Measurements from ENCODE around the gene NFIC.
"Not testable (repeated sequence)": the region's sequence is repeated elsewhere in the genome, so short reads cannot be mapped to it uniquely, and the experiment has no call there.

Gene NFIC

DNA sequence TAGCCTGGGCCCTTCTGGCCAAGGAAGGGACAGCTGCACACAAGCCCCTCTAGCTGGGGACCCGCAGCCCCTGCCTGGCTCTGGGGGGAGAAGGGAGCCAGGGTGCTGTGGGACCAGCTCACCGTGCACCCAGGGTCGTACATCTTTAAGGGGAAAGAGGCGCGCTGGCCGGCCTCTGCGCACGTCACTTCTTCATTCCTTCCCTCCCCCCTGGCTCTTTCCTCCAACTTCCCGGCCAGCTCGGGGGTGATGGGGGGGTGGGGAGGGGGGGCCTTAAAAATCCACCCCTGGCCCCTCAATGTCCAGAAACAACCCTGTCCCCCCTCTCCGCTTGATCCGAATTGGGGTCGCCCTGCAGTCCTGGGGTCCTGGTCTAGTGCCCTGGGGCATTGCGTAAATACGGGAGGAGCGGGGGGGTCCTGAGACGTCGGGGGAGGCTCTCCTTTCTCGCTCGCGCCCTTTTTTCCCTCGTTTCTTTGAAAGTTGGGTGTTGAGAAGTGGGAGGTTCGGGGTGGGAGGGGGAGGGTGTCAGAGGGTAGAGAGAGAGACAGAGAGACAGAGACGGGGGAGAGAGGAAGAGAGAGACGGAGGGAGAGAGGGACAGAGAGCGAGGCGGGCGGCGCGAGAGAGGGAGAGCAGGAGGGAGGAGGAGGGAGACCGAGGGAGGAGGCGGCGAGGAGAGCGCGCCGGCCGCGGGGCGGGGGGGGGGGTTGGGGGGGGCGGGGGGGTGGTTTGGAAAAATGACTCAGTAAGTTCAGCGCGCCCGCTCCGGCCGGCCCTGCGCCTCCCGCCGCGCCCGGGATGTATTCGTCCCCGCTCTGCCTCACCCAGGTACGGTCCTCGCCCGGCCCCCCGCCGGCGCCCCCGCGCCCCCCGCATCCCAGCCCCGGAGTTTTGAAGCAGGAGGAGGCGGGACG, at the start of gene NFIC:
TSS of gene NFIC (plus strand) at position 748 of the 917 bp plus-strand sequence. CDS start at position 802, 54 bp downstream.
- peak; percentile 29 for DNase-seq (ENCODE audit: low read depth)

DNA sequence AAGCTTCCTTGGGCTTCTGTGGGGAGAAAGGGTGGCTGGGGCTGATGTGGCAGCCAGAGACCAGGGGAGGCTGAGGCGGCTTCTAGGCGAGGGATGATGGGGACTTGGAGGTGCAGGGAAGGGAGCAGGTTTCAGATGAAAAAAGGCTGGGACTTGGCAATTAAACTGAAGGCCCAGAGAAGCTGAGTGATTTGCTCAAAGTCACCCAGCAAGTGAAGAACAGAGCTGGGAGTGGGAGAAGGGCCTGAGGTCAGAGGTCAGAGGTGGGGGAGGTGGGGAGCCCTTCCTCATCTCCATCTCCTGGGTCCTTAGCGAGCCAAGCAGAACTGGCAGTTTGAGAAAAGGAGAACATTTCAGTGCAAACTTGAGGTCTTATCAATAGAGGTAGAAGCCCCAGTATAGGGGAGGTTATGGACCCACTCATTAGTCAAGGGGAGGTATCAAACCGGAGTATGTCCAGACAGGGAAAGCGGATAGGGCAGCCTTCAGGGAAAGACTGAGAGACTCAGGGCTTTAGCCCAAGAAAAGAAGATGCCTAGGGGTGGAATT, 49.6 kb upstream of the NFIC start:
- no peak for DNase-seq (ENCODE audit: low read depth)

DNA sequence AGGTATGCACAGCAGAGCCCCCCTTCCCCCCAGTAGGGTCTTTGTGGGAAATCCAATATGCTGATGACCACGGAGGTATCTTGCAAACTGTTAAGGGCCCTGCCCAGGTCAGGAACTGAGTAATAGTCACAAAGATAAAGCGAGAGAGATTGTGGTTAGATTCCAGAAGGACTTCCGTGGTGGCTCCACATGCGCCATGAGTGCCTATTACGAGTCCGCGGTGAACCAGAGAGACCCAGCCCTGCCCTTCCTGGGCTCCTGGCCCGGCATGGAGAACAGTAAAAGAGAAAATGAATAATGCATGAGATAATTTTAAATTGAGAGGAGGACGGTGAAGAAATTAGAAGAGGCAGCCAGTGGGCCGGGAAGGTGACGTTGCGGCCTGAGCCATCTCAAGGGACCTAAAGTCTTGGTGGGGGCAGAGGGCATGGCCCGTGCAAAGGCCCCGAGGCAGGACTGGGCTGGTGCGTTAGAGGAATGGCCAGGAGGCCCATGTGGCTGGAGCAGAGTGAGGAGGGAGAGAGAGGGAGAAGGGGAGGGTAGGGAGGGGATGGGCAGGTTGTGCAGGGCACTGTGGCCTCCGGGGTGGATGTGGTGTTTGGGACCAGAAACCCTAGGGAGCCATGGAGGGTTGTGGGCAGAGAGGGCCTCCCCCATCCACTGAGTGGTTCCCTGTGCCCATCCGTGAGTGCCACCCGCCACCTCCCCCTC, 46.6 kb upstream of the NFIC start:
- DNase-seq (ENCODE audit: low read depth), result no peak

DNA sequence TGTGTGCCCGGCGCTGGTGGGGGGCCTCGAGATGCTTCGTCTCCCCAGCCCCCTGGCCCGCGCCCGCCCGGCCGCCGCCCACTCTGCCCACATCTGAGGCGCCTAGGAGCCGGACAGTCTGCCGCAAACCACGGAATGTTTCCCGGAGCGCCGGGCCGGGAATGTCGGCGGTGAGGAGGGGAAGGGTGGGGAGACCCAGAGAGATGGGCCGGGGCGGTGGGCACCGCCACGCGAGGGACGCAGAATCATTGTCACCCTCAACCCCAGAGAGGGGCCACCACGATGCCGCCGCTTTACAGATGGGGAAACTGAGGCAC, 46.1 kb upstream of the NFIC start:
- no peak for DNase-seq (ENCODE audit: low read depth)

DNA sequence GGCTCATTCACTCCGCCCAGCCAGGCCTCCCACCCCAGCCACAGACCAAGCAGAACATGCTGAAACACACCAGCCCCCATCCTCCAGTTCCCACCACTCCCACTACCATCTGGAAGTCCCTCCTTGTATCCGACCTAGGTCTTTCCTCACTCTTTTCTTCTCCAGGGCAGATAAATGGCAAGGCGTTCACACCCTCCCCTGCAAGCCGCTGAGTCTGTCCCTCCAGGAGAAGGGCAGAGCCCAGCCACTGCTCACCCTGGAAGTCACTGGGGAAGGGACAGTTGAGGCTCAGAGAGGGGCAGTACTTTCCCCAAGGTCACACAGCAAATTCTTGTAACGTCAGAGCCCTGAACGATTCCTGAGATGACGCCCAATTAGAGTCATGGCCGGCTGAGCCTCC, 45.5 kb upstream of the NFIC start:
- DNase-seq (ENCODE audit: low read depth), result no peak

DNA sequence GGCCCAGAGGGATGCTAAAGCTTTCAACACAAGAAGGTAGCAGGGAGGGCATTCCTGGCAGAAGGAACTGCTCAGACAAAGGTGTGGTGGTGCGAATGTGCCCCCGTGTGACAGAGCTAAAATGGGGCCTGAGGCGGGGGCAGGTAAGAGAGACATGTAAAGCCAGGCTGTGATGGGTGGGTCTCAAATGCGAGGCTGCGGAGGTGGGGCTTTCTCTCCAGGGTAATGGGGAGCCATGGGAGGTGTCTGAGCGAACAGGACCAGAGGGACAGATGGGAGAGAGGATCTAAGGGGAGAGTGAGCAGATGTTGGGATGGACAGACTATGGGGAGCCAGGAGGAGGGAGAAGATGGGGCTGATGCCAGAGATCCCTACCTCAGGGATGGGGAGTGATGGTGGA, 44.7 kb upstream of the NFIC start:
- DNase-seq (ENCODE audit: low read depth), result no peak

DNA sequence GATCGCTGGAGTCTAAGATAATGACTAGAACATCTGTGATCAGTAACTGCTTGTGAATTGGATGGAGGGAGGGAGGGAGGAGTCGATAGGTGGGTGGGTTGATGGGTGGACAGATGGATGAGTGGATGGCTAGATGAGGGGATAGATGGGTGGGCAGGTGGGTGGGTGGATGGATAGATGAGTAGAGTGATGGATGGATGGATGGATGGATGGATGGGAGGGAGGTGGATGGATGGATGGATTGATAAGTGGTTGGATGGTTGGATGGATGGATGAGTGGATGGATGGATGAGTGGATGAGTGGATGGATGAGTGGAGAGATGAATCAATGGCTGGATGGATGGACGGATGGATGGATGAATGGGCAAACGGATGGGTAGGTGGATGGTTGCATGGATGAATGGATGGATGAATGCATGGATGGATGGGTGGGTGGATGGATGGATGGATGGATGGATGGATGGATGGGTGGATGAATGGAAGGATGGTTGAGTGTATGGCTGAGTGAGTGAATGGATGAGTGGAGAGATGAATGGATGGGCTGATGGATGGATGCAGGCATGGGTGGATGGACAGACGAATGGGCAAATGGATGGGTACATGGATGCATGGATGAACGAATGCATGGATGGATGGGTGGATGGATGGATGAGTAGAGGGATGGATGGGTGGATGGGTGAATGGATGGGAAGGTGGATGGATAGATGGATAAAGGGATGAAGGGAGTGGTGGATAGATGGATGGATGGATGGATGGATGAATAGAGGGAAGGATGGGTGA, 44.0 kb upstream of the NFIC start:
- DNase-seq (ENCODE audit: low read depth), result no peak

DNA sequence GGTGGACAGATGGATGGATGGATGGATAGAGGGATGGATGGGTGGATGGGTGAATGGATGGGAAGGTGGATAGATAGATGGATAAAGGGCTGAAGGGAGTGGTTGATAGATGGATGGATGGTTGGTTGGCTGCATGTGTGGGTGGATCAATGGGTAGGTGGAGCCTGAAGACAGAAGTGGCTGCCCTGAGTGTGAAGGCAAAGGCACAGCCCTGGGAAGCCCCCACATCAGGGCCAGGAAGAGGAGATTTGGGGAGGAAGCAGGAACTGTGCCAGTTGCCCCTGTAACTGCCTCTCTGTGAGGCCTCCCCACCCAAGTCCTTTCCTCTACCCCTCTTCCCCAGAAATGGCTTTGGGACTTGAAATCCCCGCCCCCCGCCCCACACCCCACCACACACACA, 43.4 kb upstream of the NFIC start:
- DNase-seq (ENCODE audit: low read depth), result no peak

DNA sequence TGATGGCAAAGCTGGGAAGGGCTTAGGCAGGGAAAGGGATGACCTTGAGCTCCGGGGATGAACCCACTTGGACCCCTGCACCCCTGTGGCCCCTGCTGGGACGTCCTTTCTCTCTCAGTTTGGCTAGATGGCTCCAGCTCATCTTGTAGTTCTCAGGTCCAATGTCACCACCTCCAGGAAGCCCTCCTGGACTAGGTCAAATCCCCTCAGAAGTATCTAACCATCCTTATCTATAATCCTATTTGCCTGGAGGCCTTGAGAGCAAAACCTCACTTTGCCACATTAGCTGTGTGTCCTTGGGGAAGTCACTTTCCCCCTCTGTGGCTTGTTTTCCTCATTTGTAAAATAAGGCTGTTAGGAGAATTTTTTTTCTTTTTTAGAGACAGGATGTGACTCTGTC, 42.7 kb upstream of the NFIC start:
- DNase-seq (ENCODE audit: low read depth), result no peak

DNA sequence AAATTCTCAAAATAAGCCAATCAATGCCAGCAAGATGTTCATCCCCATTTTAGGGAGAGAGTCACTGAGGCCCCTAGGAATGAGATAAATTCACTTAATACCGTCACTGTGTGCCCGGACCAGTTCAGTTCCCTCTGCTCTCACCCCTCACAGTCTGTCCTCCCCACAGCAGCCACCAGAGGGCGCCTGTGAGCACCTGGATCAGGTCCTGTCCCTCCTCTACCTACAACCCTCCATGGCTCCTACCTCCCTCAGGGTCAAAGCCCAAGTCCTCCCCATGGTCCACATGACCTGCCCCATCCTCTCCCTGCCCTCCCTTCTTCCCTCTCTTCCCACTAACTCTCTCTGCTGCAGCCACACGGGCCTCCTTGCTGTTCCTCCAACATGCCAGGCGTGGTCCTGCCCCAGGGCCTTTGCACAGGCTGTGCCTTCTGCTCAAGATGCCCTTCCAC, 42.0 kb upstream of the NFIC start:
- peak; percentile 59 for DNase-seq (ENCODE audit: low read depth)

DNA sequence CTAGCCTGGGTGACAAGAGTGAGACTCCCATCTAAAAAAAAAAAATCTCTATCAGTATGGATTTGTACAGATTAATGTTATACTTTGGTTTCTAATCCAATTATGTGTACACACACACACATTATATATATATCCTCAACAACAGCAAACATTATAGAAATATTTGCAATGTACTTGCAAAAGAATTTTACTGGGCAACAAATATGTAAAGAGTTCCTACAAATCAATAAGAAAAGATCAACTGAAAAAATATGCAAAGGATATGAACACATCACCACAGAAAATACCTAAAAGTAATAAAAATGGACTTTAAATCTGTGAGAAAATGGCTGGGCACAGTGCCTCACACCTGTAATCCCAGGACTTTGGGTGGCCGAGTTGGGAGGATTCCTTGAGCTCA, 40.9 kb upstream of the NFIC start:
- DNase-seq (ENCODE audit: low read depth), result no peak

DNA sequence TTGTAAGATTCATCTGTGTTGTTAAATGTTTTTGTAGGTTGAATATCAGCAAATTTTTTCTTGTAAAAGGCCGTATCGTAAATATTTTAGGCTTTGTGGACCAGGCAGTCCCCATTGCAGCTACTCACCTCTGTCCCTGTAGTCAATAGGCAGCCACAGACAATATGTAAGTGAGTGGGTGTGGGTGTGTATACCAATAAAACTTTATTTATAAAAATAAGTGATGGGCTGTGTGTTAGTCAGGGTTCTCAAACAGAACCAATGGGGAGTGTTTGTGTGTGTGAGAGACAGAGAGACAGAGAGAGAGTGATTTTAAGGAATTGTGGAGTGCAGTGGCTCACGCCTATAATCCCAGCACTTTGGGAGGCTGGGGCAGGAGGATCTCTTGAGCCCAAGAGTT, 37.6 kb upstream of the NFIC start:
- no peak for DNase-seq (ENCODE audit: low read depth)

DNA sequence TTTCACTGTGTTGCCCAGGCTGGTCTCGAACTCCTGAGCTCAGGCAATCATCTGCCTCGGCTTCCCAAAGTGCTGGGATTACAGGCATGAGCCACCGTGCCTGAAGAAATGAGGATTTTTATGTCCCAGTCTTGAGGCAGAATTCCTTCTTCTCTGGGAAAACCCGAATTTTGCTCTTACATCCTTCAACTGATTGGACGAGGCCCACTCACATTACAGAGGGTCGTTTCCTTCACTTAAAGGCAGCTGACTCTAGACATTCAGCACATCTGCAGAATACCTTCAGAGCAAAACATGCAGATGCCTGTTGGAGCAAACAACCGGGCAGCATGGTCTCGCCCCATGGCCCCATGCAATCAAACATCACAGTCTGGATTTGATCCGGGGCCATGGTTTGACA, 36.3 kb upstream of the NFIC start:
- DNase-seq (ENCODE audit: low read depth), result no peak

DNA sequence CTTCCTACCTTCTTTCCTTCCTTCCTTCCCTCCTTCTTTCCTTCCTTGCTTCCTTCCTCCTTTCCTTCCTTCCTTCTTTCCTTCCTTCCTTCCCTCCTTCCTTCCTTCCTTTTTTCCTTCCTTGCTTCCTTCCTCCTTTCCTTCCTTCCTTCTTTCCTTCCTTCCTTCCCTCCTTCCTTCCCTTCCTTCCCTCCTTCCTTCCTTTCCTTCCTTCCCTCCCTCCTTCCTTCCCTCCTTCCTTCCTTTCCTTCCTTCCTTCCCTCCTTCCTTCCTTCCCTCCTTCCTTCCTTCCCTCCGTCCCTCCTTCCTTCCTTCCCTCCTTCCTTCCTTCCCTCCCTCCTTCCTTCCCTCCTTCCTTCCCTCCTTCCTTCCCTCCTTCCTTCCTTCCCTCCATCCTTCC, 34.2 kb upstream of the NFIC start:
- not testable (repeated sequence) for DNase-seq (ENCODE audit: low read depth)

DNA sequence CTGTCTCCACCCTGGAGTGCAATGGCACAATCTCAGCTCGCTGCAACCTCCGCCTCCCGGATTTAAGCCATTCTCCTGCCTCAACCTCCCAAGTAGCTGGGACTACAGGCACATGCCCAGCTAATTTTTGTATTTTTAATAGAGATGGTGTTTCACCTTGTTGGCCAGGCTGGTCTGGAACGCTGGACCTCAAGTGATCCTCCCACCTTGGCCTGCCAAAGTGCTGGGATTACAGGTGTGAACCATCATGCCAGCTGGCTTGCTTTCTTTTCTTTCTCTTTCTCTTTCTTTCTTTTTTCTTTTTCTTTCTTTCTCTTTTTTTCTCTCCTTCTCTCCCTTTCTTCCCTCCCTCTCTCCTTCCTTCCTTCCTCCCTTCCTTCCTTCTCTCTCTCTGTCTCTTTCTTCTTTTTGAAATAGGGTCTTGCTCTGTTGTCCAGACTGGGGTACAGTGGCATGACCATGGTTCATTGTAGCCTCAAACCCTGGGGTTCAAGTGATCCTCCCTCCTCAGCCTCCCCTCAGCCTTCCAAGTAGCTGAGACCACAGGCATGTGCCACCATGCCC, 33.3 kb upstream of the NFIC start:
- DNase-seq (ENCODE audit: low read depth), result no peak

DNA sequence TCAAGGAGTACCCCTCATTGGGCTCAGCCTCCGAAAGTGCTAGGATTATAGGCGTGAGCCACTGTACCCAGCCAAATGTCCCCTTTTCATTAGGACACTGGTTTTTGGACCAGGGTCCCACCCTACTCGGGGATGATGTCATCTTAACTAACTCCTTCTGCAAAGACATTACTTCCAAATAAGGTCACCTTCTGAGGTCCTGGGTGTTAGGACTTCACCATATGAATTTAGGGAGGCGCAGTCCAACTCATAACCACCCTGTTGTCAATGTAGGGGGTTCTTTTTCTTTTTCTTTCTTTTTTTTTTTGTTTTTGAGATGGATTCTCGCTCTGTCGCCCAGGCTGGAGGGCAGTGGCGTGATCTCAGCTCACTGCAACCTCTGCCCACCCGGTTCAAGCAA, 32.7 kb upstream of the NFIC start:
- DNase-seq (ENCODE audit: low read depth), result no peak

DNA sequence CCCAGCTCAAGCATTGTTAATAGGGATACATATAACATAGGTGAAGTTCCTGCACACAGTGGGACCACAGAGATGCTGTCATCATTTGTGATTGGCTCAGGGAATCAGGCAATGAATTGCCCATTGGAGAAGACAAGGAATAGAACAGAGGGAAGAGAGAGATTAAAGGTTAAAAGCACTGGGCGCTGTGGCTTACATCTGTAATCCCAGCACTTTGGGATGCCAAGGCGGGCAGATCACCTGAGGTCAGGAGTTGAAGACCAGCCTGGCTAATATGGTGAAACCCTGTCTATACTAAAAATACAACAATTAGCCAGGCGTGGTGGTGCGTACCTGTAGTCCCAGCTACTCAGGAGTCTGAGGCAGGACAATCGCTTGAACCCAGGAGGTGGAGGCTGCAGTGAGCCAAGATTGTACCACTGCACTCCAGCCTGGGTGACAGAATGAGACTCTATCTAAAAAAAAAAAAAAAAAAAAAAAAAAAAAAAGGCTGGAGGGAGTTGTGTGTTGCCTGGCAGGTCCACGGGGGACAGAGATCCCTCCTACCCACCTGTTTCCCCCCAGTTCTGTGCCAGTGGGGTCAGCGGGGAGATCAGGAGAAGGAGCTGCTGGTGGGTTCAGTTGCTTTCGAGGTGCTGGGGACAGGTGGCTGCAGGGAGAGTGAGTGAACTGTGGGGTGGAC, 31.5 kb upstream of the NFIC start:
- DNase-seq (ENCODE audit: low read depth), result not testable (repeated sequence)

DNA sequence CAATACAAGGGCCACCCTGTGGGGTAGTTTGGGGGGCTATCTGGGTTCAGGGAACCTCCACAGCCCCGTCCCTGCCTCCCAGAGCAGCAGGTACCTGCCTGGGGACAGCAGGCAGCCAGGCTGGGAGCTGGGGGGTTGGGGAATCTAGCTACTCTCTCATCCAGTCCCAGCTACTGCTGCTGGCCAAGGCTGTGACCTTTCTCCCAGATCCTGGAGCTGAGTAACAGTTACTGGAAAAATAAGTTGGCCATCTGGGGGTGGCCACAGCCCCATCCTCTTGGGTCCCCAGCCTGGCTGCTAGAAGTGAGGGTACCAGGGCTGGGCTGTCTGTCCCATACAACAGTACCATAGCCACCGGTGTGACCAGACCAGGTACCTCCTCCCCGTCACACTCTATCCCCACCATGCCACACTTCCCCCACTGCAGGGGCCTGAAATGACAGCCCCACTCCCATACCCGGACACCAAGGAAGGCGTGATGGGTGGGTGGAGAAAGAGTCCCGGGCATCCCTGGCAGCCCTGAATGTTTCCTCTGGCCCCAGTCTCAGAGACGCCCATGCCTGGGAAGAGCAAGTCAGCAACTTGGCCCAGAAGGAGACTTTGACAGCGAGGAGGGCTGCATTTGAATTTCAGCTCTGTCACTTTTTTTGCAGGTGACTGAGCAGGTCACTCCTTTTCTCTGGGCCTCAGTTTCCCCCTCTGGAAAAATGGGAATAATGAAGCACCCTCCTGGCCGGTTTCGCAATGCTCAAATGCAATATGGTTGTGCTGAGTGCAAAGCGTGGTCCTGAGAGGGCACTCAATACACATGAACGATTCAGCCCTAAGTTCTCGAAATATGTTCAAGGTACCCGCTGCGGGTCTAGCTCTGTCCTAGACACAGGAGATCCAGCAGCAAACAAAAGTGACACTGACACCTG, 30.7 kb upstream of the NFIC start:
- DNase-seq (ENCODE audit: low read depth), result no peak

DNA sequence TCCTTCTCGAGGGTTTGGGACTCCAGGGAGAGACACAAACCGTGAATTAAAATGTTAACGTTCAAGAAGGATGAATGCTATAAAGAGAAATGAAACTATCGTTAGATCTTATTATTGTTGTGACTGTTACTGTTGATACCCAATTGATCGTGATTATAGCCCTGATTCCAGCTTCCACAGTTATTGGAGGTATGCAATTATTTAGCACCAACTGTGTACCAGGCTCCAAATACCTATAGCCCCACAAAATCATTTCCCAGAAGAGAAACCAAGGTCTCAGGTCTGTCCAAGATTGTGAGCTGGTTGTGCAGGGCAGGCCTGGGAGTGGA, 30.1 kb upstream of the NFIC start:
- DNase-seq (ENCODE audit: low read depth), result no peak

DNA sequence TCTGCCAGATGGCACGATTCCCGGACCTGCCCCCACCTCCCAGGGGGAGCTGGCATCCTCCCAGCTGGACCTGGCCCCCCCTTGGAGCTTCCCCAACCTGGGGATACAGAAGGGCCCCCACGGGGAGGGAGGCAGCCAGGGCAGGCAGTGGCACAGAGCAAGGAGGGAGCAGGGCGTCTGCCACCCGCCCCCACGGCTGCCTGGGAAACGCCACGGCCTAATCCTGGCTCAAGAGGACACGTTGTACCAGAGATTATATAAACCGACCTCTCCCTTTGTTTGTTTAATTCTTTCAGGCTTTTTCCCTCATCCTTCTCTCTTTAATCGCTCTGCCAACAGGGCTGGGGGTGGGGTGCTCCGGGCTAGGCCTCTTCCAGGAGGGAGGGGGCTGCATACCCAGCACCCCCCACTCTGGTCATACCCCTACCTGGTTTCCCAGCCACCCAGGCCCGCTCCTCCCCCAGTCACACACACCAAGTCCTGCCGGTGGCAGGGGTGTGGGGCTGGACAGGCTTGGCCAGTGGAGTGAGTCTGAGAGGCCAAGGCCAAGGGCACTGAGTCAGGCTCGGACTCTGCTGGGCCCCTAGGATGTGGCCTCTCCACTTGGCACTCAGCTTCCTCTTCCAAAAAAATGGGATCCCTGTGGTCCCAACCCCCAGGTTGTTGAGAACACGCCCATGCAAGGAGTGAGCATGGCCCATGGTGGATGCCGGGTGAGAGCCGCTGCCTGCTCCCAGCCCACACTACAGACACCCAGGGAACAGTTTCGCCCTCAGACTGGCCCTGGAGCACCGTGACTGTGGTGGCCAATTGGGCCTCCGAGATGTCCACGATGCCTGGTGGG, 29.5 kb upstream of the NFIC start:
- DNase-seq (ENCODE audit: low read depth), result no peak

Measured in activated T-helper 9 cell treated with anti-CD3 and anti-CD28 coated beads, Interleukin-2, amount 50 U/mL, for 16 hours (primary cell).